Measurements from ENCODE around the gene CYLD.
A peak's percentile ranks its signal among the peaks of the same experiment; 100 is the strongest.

CYLD gene

GRCh38 chr16:50741781-50742575, at the start of gene CYLD:
TSS of gene CYLD (plus strand) at chr16:50742086. CDS start at chr16:50749699, 7,613 bp downstream.
- intact Hi-C loops (cut with DNase I): no loop called here
- peak; percentile 99 to 100 (median 100) for DNase-seq

- DNase-seq: no peak
- intact Hi-C loops (cut with DNase I): no loop called here
Measured at GRCh38 chr16:50692644-50692998, 49.3 kb upstream of the CYLD start.

GRCh38 chr16:50692999-50693781, 48.7 kb upstream of the CYLD start, which contains the start of gene NOD2:
TSS of gene NOD2 (plus strand) at chr16:50693606. CDS start at chr16:50699496, 5,890 bp downstream.
- no peak for DNase-seq
- intact Hi-C loops (cut with DNase I): no loop called here

GRCh38 chr16:50694206-50694605, 47.7 kb upstream of the CYLD start:
- intact Hi-C loops (cut with DNase I): no loop called here
- DNase-seq: no peak

- no peak for DNase-seq
- intact Hi-C loops (cut with DNase I): no loop called here
Measured at GRCh38 chr16:50695017-50696000, 46.6 kb upstream of the CYLD start.

GRCh38 chr16:50696126-50696525, 45.8 kb upstream of the CYLD start:
- DNase-seq: no peak
- intact Hi-C loops (cut with DNase I): no loop called here

GRCh38 chr16:50696575-50697420, 45.1 kb upstream of the CYLD start:
- intact Hi-C loops (cut with DNase I): no loop called here
- peak in 1 of 10 donors; percentile 75 for DNase-seq

- DNase-seq: no peak
- intact Hi-C loops (cut with DNase I): no loop called here
Measured at GRCh38 chr16:50697421-50697715, 44.5 kb upstream of the CYLD start.

GRCh38 chr16:50697881-50698767, 43.8 kb upstream of the CYLD start:
- intact Hi-C loops (cut with DNase I): no loop called here
- DNase-seq: peak in 1 of 10 donors; percentile 78

- intact Hi-C loops (cut with DNase I): no loop called here
- DNase-seq: peak in 1 of 10 donors; percentile 76
Measured at GRCh38 chr16:50699326-50700159, 42.3 kb upstream of the CYLD start.

- intact Hi-C loops (cut with DNase I): no loop called here
- peak in 1 of 10 donors; percentile 21 for DNase-seq
Measured at GRCh38 chr16:50702725-50703124, 39.2 kb upstream of the CYLD start.

GRCh38 chr16:50704245-50704644, 37.6 kb upstream of the CYLD start:
- intact Hi-C loops (cut with DNase I): no loop called here
- DNase-seq: no peak

GRCh38 chr16:50705436-50706110, 36.3 kb upstream of the CYLD start:
- no peak for DNase-seq
- intact Hi-C loops (cut with DNase I): no loop called here

- DNase-seq: no peak
- intact Hi-C loops (cut with DNase I): no loop called here
Measured at GRCh38 chr16:50706250-50706649, 35.6 kb upstream of the CYLD start.

GRCh38 chr16:50708373-50709060, 33.4 kb upstream of the CYLD start:
- no peak for DNase-seq
- intact Hi-C loops (cut with DNase I): no loop called here

- DNase-seq: no peak
- intact Hi-C loops (cut with DNase I): no loop called here
Measured at GRCh38 chr16:50709061-50709684, 32.7 kb upstream of the CYLD start.
